Suprapubic skin (tissue), 4 donors: ENCODE results near the gene KIF5C.

Experiments used
- EP300 ChIP-seq: sonication (generic); formaldehyde crosslinking; IDR thresholded peaks from one replicate; pipeline ENCODE4 v1.6.1; 2017; ENCODE audit warnings: antibody characterized with exemption
- POLR2A ChIP-seq, 2 donors: fragments of 450-650 bp; IDR thresholded peaks; one replicate each; pipeline ENCODE4 v1.6.1; 2017; ENCODE audit warnings: antibody characterized with exemption in 2 of 2, mild to moderate bottlenecking in 2 of 2, moderate library complexity in 2 of 2
- POLR2AphosphoS5 ChIP-seq, 3 donors: sonication (generic); formaldehyde crosslinking; IDR thresholded peaks; one replicate each; pipeline ENCODE4 v1.6.1; 2017; ENCODE audit warnings: antibody characterized with exemption in 3 of 3
- TF ChIP-seq, protein P1 (sequence below), 2 donors: fragments of 200-600 bp in 1 of 2; fragments of 450-650 bp in 1 of 2; sonication (generic) in 1 of 2; IDR thresholded peaks; one replicate each; pipeline ENCODE4 v1.5.1; 2016 to 2019; ENCODE audit warnings: antibody characterized with exemption in 2 of 2, mild to moderate bottlenecking in 1 of 2, moderate library complexity in 1 of 2

DNA sequence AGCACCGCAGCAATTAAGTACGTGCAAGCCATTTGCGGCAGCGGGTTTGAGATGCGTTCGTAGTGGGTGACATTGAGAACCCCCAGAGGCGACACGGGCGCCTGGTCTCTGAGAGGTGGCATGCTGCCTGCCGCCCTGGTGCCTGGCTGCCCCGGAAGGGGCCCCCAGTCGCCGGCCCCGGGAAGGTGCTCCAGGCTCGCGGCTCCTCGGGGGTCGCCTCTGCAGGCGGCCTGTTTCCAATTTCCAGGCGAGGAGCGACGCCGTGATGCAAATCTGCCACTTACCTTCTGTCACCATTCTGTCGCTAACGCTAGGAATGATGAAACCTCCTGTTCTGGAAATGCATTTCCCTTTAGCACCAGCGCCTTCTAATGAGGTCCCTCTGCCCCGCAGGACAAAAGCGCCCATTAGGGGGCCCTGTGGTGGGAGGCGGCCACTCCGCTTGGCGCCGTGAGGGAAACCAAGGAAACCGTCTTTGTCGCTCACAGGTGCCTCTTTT lies 13.0 kb downstream of the KIF5C start:
- TF ChIP-seq, protein P1, sequence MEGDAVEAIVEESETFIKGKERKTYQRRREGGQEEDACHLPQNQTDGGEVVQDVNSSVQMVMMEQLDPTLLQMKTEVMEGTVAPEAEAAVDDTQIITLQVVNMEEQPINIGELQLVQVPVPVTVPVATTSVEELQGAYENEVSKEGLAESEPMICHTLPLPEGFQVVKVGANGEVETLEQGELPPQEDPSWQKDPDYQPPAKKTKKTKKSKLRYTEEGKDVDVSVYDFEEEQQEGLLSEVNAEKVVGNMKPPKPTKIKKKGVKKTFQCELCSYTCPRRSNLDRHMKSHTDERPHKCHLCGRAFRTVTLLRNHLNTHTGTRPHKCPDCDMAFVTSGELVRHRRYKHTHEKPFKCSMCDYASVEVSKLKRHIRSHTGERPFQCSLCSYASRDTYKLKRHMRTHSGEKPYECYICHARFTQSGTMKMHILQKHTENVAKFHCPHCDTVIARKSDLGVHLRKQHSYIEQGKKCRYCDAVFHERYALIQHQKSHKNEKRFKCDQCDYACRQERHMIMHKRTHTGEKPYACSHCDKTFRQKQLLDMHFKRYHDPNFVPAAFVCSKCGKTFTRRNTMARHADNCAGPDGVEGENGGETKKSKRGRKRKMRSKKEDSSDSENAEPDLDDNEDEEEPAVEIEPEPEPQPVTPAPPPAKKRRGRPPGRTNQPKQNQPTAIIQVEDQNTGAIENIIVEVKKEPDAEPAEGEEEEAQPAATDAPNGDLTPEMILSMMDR (IDR thresholded peaks at IDR 0.05): no peak
- TF ChIP-seq EP300: no peak
- TF ChIP-seq POLR2A (IDR thresholded peaks at IDR 0.05): no peak
- TF ChIP-seq POLR2AphosphoS5 (IDR thresholded peaks at IDR 0.05): no peak
